HCT116 (cell line): ENCODE measurements around the gene PVR. TPM values are rescaled to one million over a fixed set of nuclear protein-coding genes. Genes with fewer than 3 reads are reported as not detected.

Source experiments
- ATAC-seq: fragments of 200-7000 bp; cut with Tn5 transposase; 2 replicates; pipeline ENCODE4 v1.9.1; 2020; ENCODE audit warnings: mild to moderate bottlenecking, moderate library complexity
- BruUV-seq: library from RNA; stranded (reverse); fragments of 400-500 nt; replicated peaks from 2 replicates; lab custom pipeline; 2021; lab: Mats Ljungman, UMichigan
- CTCF ChIA-PET: fragments of 300-600 bp; sonication (Branson Sonifier 250); formaldehyde crosslinking; loops from one replicate; lab custom pipeline; 2021; ENCODE audit warnings: antibody characterized with exemption; lab: Charles Lee
- POLR2A ChIA-PET: fragments of 300-600, 350-600 bp; sonication (Branson Sonifier 250); formaldehyde crosslinking; loops from one replicate; lab custom pipeline; 2021; ENCODE audit warnings: antibody characterized with exemption; lab: Charles Lee
- RAD21 ChIA-PET, 2 experiments: fragments of 300-600 bp; sonication (Branson Sonifier 250); formaldehyde crosslinking; loops; one replicate each; lab custom pipeline; 2023; ENCODE audit warnings: low total read pairs in 2 of 2; ENCODE audit not compliant: uncharacterized antibody in 2 of 2, unreplicated experiment in 2 of 2, low non-redundant PET in 1 of 2; lab: Charles Lee
- DNase-seq: peaks from one replicate; pipeline ENCODE4 v3.0.0-alpha.2; 2010; ENCODE audit warnings: low read depth, low spot score
- H2AFZ ChIP-seq: fragments of 200-600 bp; shearing (Covaris generic), sonication (generic); 2 replicates; pipeline ENCODE4 v1.6.1; 2017; ENCODE audit warnings: low read depth, mixed run types, mixed read lengths, antibody characterized with exemption, low read length; ENCODE audit not compliant: poor library complexity, severe bottlenecking
- H3K27ac ChIP-seq: 2 replicates; pipeline ENCODE4 v1.5.1; 2012; ENCODE audit warnings: low read depth, low read length
- H3K27me3 ChIP-seq: fragments of 200-600 bp; sonication (generic); 2 replicates; pipeline ENCODE4 v1.6.1; 2016; ENCODE audit warnings: mixed run types, low read length, mixed read lengths; ENCODE audit not compliant: insufficient read depth
- H3K36me3 ChIP-seq, 2 experiments: fragments of 200-500 bp in 1 of 2; fragments of 200-600 bp in 1 of 2; sonication (Bioruptor generic) in 1 of 2; sonication (generic) in 1 of 2; 2 replicates each; pipeline versions ENCODE4 v1.5.1 to v1.6.1; 2014 to 2016; ENCODE audit warnings: low read length in 2 of 2, inconsistent platforms in 1 of 2, mixed read lengths in 1 of 2, mixed run types in 1 of 2; ENCODE audit not compliant: insufficient read depth in 2 of 2, control insufficient read depth in 1 of 2
- H3K4me1 ChIP-seq, 2 experiments: fragments of 200-600 bp in 1 of 2; sonication (generic) in 1 of 2; 2 replicates each; pipeline versions ENCODE4 v1.5.1 to v1.6.1; 2012 to 2017; ENCODE audit warnings: low read length in 2 of 2, inconsistent platforms in 1 of 2, mild to moderate bottlenecking in 1 of 2, mixed read lengths in 1 of 2, mixed run types in 1 of 2, moderate library complexity in 1 of 2; ENCODE audit not compliant: insufficient read depth in 2 of 2, control insufficient read depth in 1 of 2
- H3K4me2 ChIP-seq: fragments of 200-600 bp; sonication (generic); 2 replicates; pipeline ENCODE4 v1.6.1; 2017; ENCODE audit warnings: mixed run types, low read length, mixed read lengths
- H3K4me3 ChIP-seq, 2 experiments: fragments of 200-600 bp in 1 of 2; sonication (generic) in 1 of 2; replicated peaks in 1 of 2; 2 replicates each; pipeline ENCODE4 v1.5.1; 2011 to 2016; ENCODE audit warnings: low read length in 2 of 2, control low read depth in 1 of 2, low read depth in 1 of 2, mild to moderate bottlenecking in 1 of 2, mixed read lengths in 1 of 2, mixed run types in 1 of 2
- H3K79me2 ChIP-seq: fragments of 200-600 bp; sonication (generic); 2 replicates; pipeline ENCODE4 v1.6.1; 2017; ENCODE audit warnings: mild to moderate bottlenecking, mixed run types, low read length, moderate library complexity, mixed read lengths; ENCODE audit not compliant: insufficient read depth
- H3K9ac ChIP-seq: fragments of 200-600 bp; sonication (generic); 2 replicates; pipeline ENCODE4 v1.6.1; 2016; ENCODE audit warnings: low read length, mixed read lengths
- H3K9me2 ChIP-seq: fragments of 200-600 bp; sonication (generic), shearing (Covaris generic); 2 replicates; pipeline ENCODE4 v1.6.1; 2017; ENCODE audit warnings: mixed run types, mild to moderate bottlenecking, moderate library complexity; ENCODE audit not compliant: insufficient read depth
- H3K9me3 ChIP-seq, 2 experiments: fragments of 200-500 bp in 1 of 2; fragments of 200-600 bp in 1 of 2; sonication (Bioruptor generic) in 1 of 2; sonication (generic) in 1 of 2; 2 replicates each; pipeline ENCODE4 v1.6.1; 2014 to 2017; ENCODE audit warnings: low read length in 2 of 2, mixed read lengths in 2 of 2, inconsistent platforms in 1 of 2, low read depth in 1 of 2, mild to moderate bottlenecking in 1 of 2, mixed run types in 1 of 2, moderate library complexity in 1 of 2; ENCODE audit not compliant: control insufficient read depth in 1 of 2, insufficient read depth in 1 of 2
- H4K20me1 ChIP-seq: fragments of 200-600 bp; sonication (generic), shearing (Covaris generic); 2 replicates; pipeline ENCODE4 v1.6.1; 2017; ENCODE audit warnings: mixed run types, mild to moderate bottlenecking, moderate library complexity; ENCODE audit not compliant: insufficient read depth
- CBX3 ChIP-seq: IDR thresholded peaks from 2 replicates; pipeline ENCODE4 v1.6.1; 2012; ENCODE audit warnings: low read depth
- CEBPB ChIP-seq: IDR thresholded peaks from 2 replicates; pipeline ENCODE4 v1.6.1; 2012; ENCODE audit warnings: low read depth
- EGR1 ChIP-seq: IDR thresholded peaks from 2 replicates; pipeline ENCODE4 v1.6.1; 2012; ENCODE audit warnings: low read depth
- ELF1 ChIP-seq: IDR thresholded peaks from 2 replicates; pipeline ENCODE4 v1.6.1; 2012; ENCODE audit warnings: low read depth, borderline replicate concordance
- EZH2 ChIP-seq: fragments of 200-600 bp; sonication (generic); IDR thresholded peaks from 2 replicates; pipeline ENCODE4 v1.6.1; 2017; ENCODE audit warnings: antibody characterized with exemption, mixed run types
- EZH2phosphoT487 ChIP-seq: fragments of 200-600 bp; IDR thresholded peaks from 2 replicates; pipeline ENCODE4 v1.6.1; 2018; ENCODE audit warnings: antibody characterized with exemption, borderline replicate concordance
- FOSL1 ChIP-seq: IDR thresholded peaks from 2 replicates; pipeline ENCODE4 v1.6.1; 2012; ENCODE audit warnings: low read depth
- JUND ChIP-seq: IDR thresholded peaks from 2 replicates; pipeline ENCODE4 v1.6.1; 2012
- POLR2AphosphoS5 ChIP-seq: IDR thresholded peaks from 2 replicates; pipeline ENCODE4 v1.6.1; 2011; ENCODE audit warnings: mild to moderate bottlenecking, low read depth, low read length, moderate library complexity
- RAD21 ChIP-seq: IDR thresholded peaks from 2 replicates; pipeline ENCODE4 v1.6.1; 2012; ENCODE audit warnings: low read depth, mild to moderate bottlenecking
- SIN3A ChIP-seq: IDR thresholded peaks from 2 replicates; pipeline ENCODE4 v1.6.1; 2012; ENCODE audit warnings: low read depth
- YY1 ChIP-seq: IDR thresholded peaks from 2 replicates; pipeline ENCODE4 v1.6.1; 2011; ENCODE audit warnings: low read length, low read depth, moderate library complexity, mild to moderate bottlenecking; ENCODE audit not compliant: insufficient replicate concordance; ENCODE audit errors: extremely low read depth
- ZNF274 ChIP-seq: fragments of 200-500 bp; sonication (Bioruptor generic); IDR thresholded peaks from 2 replicates; pipeline ENCODE4 v1.6.1; 2014; ENCODE audit warnings: mild to moderate bottlenecking, low read depth, low read length, inconsistent platforms
- intact Hi-C: fragments of 100-400 bp; cut with micrococcal nuclease; formaldehyde crosslinking; loops from 2 replicates; pipeline ENCODE4 v1.10.0; 2022
- total RNA-seq: library from RNA; stranded (reverse); gene quantifications from one replicate; pipeline ENCODE4 v1.2.1, GENCODE V29; 2021; ENCODE audit not compliant: unreplicated experiment
- TF ChIP-seq, protein P1 (sequence below): IDR thresholded peaks from 2 replicates; pipeline ENCODE4 v1.6.1; 2011; ENCODE audit warnings: mild to moderate bottlenecking, low read length, moderate library complexity; ENCODE audit not compliant: insufficient replicate concordance; ENCODE audit errors: extremely low read depth
- TF ChIP-seq, protein P2 (sequence below): IDR thresholded peaks from 2 replicates; pipeline ENCODE4 v1.6.1; 2012; ENCODE audit warnings: low read depth
- TF ChIP-seq, protein P3 (sequence below), 3 experiments: fragments of 200-600 bp in 1 of 3; sonication (generic) in 1 of 3; IDR thresholded peaks in 2 of 3; conservative IDR thresholded peaks in 1 of 3; 2 replicates each; pipeline ENCODE4 v1.5.1; 2012 to 2017; ENCODE audit warnings: low read depth in 2 of 3, low read length in 2 of 3, antibody characterized with exemption in 1 of 3, borderline replicate concordance in 1 of 3, control low read depth in 1 of 3, mild to moderate bottlenecking in 1 of 3, mixed read lengths in 1 of 3, mixed run types in 1 of 3, moderate library complexity in 1 of 3; ENCODE audit not compliant: insufficient read depth in 1 of 3
- TF ChIP-seq, protein P4 (sequence below): IDR thresholded peaks from 2 replicates; pipeline ENCODE4 v1.6.1; 2012
- TF ChIP-seq, protein P5 (sequence below): IDR thresholded peaks from 2 replicates; pipeline ENCODE4 v1.6.1; 2012

Gene PVR
- total RNA-seq, 1 experiment from 2014 or later = 62.0 TPM

DNA sequence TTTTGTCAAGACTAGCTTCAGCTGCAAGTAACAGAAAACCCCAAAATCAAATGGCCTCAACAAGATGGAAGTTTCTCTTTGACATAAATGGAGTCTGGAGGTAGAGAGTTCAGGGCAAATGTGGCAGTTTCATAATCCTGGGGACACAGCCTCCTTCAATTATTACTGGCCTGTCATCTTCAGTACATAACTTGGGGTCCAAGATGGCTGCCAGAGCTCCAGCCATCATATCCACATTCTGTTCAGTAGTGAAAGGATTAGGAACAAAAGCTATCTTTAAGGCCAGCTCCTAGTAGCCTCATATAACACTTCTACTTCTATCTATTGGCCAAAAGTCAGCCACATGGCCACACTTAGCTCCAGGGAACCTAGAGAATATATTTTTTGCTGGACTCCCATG, 45.4 kb upstream of the PVR start:
- DNase-seq = no peak
- Histone ChIP-seq H3K9ac (no peak overlapping the region), H3K79me2 (no peaks in the 10 kb centered on the region), H3K27ac (no peak overlapping the region), H3K9me3 (no peaks in the 10 kb centered on the region)
- intact Hi-C loops = no loop called here
- ChIA-PET CTCF (interaction anchor here (1.1 kb wide), 1 partner anchor 15 kb away, joined by 4 read pairs; no protein-coding TSS in a partner anchor), RAD21 (no interaction called here)
- no TSS peak for BruUV-seq
- no peak for ATAC-seq
- TF ChIP-seq CEBPB (no peak), FOSL1 (no peak), EZH2 (no peak), ZNF274 (no peak), ELF1 (no peak), SIN3A (no peak), RAD21 (no peak), EZH2phosphoT487 (no peak), POLR2AphosphoS5 (no peak), EGR1 (no peak), JUND (no peak), YY1 (no peak), CBX3 (no peak)
- TF ChIP-seq, protein P1, sequence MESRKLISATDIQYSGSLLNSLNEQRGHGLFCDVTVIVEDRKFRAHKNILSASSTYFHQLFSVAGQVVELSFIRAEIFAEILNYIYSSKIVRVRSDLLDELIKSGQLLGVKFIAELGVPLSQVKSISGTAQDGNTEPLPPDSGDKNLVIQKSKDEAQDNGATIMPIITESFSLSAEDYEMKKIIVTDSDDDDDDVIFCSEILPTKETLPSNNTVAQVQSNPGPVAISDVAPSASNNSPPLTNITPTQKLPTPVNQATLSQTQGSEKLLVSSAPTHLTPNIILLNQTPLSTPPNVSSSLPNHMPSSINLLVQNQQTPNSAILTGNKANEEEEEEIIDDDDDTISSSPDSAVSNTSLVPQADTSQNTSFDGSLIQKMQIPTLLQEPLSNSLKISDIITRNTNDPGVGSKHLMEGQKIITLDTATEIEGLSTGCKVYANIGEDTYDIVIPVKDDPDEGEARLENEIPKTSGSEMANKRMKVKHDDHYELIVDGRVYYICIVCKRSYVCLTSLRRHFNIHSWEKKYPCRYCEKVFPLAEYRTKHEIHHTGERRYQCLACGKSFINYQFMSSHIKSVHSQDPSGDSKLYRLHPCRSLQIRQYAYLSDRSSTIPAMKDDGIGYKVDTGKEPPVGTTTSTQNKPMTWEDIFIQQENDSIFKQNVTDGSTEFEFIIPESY = no peak
- TF ChIP-seq, protein P2, sequence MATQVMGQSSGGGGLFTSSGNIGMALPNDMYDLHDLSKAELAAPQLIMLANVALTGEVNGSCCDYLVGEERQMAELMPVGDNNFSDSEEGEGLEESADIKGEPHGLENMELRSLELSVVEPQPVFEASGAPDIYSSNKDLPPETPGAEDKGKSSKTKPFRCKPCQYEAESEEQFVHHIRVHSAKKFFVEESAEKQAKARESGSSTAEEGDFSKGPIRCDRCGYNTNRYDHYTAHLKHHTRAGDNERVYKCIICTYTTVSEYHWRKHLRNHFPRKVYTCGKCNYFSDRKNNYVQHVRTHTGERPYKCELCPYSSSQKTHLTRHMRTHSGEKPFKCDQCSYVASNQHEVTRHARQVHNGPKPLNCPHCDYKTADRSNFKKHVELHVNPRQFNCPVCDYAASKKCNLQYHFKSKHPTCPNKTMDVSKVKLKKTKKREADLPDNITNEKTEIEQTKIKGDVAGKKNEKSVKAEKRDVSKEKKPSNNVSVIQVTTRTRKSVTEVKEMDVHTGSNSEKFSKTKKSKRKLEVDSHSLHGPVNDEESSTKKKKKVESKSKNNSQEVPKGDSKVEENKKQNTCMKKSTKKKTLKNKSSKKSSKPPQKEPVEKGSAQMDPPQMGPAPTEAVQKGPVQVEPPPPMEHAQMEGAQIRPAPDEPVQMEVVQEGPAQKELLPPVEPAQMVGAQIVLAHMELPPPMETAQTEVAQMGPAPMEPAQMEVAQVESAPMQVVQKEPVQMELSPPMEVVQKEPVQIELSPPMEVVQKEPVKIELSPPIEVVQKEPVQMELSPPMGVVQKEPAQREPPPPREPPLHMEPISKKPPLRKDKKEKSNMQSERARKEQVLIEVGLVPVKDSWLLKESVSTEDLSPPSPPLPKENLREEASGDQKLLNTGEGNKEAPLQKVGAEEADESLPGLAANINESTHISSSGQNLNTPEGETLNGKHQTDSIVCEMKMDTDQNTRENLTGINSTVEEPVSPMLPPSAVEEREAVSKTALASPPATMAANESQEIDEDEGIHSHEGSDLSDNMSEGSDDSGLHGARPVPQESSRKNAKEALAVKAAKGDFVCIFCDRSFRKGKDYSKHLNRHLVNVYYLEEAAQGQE = no peak
- TF ChIP-seq, protein P3, sequence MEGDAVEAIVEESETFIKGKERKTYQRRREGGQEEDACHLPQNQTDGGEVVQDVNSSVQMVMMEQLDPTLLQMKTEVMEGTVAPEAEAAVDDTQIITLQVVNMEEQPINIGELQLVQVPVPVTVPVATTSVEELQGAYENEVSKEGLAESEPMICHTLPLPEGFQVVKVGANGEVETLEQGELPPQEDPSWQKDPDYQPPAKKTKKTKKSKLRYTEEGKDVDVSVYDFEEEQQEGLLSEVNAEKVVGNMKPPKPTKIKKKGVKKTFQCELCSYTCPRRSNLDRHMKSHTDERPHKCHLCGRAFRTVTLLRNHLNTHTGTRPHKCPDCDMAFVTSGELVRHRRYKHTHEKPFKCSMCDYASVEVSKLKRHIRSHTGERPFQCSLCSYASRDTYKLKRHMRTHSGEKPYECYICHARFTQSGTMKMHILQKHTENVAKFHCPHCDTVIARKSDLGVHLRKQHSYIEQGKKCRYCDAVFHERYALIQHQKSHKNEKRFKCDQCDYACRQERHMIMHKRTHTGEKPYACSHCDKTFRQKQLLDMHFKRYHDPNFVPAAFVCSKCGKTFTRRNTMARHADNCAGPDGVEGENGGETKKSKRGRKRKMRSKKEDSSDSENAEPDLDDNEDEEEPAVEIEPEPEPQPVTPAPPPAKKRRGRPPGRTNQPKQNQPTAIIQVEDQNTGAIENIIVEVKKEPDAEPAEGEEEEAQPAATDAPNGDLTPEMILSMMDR (IDR thresholded peaks at IDR 0.05 in 2 of 3, conservative IDR thresholded peaks at IDR 0.05 in 1 of 3; ENCODE audit: borderline replicate concordance in 1 of 3, insufficient read depth in 1 of 3, low read depth in 2 of 3, low read length in 2 of 3) = no peak
- TF ChIP-seq, protein P4, sequence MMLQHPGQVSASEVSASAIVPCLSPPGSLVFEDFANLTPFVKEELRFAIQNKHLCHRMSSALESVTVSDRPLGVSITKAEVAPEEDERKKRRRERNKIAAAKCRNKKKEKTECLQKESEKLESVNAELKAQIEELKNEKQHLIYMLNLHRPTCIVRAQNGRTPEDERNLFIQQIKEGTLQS = no peak
- TF ChIP-seq, protein P5, sequence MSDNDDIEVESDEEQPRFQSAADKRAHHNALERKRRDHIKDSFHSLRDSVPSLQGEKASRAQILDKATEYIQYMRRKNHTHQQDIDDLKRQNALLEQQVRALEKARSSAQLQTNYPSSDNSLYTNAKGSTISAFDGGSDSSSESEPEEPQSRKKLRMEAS = no peak
- TF ChIP-seq, all 23 proteins: peak for 0
- H3K36me3 ChIP-seq = no peaks in the 10 kb centered on the region
- no peaks in the 10 kb centered on the region for H4K20me1 ChIP-seq
- H3K27me3 ChIP-seq = no peaks in the 10 kb centered on the region
- no peak overlapping the region for H3K4me2 ChIP-seq
- H2AFZ ChIP-seq = no peak overlapping the region
- POLR2A ChIA-PET = no interaction called here
- no peaks in the 10 kb centered on the region for H3K9me2 ChIP-seq
- H3K4me3 ChIP-seq = no peak overlapping the region
- peaks cover 0 to 17% of the 10 kb centered on the region in 2 experiments; a peak in 2 of 4 replicates for H3K4me1 ChIP-seq
